HG02759 (cell line): ENCODE measurements around the gene THNSL1.
"Not testable (repeated sequence)": the region's sequence is repeated elsewhere in the genome, so short reads cannot be mapped to it uniquely, and the experiment has no call there.

Source experiments
- ATAC-seq: cut with Tn5 transposase; IDR thresholded peaks from one replicate; pipeline ENCODE4 v1.9.1; 2021; ENCODE audit warnings: mild to moderate bottlenecking, moderate library complexity; ENCODE audit not compliant: unreplicated experiment

THNSL1 gene

GRCh38 chr10:25016376-25017153, at the start of gene THNSL1:
TSS of gene THNSL1 (plus strand) at chr10:25016612. CDS start at chr10:25023224, 6,612 bp downstream.
- peak; percentile 97 for ATAC-seq

- ATAC-seq: no peak
These were observed 49.4 kb upstream of the THNSL1 start for GRCh38 chr10:24966962-24967481.

GRCh38 chr10:24968349-24968748, 48.1 kb upstream of the THNSL1 start:
- no peak for ATAC-seq

- ATAC-seq: not testable (repeated sequence)
These were observed 47.5 kb upstream of the THNSL1 start for GRCh38 chr10:24968951-24969350.

- no peak for ATAC-seq
These were observed 46.6 kb upstream of the THNSL1 start for GRCh38 chr10:24969841-24970281.

GRCh38 chr10:24971374-24971773, 45.0 kb upstream of the THNSL1 start:
- no peak for ATAC-seq

- ATAC-seq: no peak
These were observed 43.2 kb upstream of the THNSL1 start for GRCh38 chr10:24973163-24973562.

GRCh38 chr10:24974976-24975375, 41.4 kb upstream of the THNSL1 start:
- ATAC-seq: no peak

- ATAC-seq: no peak
These were observed 36.7 kb upstream of the THNSL1 start for GRCh38 chr10:24979685-24980084.

- no peak for ATAC-seq
These were observed 35.2 kb upstream of the THNSL1 start for GRCh38 chr10:24981161-24981710.

- ATAC-seq: no peak
These were observed 33.9 kb upstream of the THNSL1 start for GRCh38 chr10:24982319-24983112.

GRCh38 chr10:24983130-24983529, 33.3 kb upstream of the THNSL1 start:
- no peak for ATAC-seq

- ATAC-seq: no peak
These were observed 32.5 kb upstream of the THNSL1 start for GRCh38 chr10:24983946-24984345.

GRCh38 chr10:24984906-24985305, 31.5 kb upstream of the THNSL1 start:
- no peak for ATAC-seq

GRCh38 chr10:24988831-24989640, 27.4 kb upstream of the THNSL1 start:
- ATAC-seq: no peak

- no peak for ATAC-seq
These were observed 26.5 kb upstream of the THNSL1 start for GRCh38 chr10:24989867-24990266.

- ATAC-seq: no peak
These were observed 25.1 kb upstream of the THNSL1 start for GRCh38 chr10:24991298-24991697.

- ATAC-seq: no peak
These were observed 23.8 kb upstream of the THNSL1 start for GRCh38 chr10:24992512-24993133.

GRCh38 chr10:24993237-24993958, 23.0 kb upstream of the THNSL1 start:
- no peak for ATAC-seq

GRCh38 chr10:24995072-24995471, 21.3 kb upstream of the THNSL1 start:
- ATAC-seq: no peak
